Hippocampal formation (tissue), 2 donors: ENCODE results near the gene SHISA5.
A peak's percentile ranks its signal among the peaks of the same experiment; 100 is the strongest.
"Not testable (repeated sequence)": the region's sequence is repeated elsewhere in the genome, so short reads cannot be mapped to it uniquely, and the experiment has no call there.

Experiments used
- DNase-seq, 2 donors: peaks; one replicate each; lab custom pipeline; 2025; lab: John Stamatoyannopoulos, UW

SHISA5 gene, protein sequence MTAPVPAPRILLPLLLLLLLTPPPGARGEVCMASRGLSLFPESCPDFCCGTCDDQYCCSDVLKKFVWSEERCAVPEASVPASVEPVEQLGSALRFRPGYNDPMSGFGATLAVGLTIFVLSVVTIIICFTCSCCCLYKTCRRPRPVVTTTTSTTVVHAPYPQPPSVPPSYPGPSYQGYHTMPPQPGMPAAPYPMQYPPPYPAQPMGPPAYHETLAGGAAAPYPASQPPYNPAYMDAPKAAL

DNA sequence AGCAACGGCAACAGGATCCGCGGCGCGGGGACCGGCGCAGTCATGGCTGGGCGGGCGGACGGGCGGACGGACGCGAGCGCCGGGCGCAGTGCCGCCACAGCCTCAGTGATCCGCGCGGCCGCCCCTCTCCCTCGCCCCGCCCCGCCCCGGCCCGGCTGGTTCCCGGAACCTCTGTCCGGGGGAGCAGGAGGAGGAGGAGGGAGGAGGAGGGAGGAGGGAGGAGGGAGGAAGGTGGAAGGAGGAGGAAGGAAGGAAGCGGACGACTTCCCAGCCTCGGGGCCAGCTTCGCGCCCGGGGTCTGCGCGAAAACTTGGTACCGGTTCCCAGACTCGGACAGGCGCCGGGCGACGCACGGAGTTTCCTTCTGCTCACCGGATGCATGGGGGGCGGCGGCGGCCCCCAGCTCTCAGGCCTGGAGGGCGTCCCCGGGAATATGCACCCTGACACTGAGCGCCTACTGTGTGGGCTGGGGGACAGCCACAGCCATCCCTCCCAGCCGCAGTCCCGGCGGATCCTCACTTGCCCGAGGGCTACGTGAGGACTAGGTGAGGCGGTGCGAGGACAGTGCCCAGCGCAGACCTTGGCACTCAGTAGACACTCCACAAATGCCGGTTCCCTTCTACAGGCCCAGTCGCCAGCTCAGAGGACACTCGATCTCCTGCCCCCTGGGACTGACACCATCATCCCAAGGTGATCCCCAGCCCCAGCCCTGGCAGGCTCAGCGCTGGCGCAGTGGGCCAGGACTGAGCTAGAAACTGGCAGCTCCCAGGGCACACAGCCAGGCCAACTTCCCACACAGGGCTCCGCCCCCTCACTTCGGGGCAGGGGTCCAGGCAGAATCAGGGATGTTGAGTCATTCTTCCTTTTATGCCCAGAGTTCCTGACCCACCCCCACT, at the start of gene SHISA5:
Gene SHISA5 (minus strand): TSS at position 124 of the 896 bp plus-strand sequence. CDS start 80 bp downstream, at position 44.
- peak; percentile 37 to 46 for DNase-seq

DNA sequence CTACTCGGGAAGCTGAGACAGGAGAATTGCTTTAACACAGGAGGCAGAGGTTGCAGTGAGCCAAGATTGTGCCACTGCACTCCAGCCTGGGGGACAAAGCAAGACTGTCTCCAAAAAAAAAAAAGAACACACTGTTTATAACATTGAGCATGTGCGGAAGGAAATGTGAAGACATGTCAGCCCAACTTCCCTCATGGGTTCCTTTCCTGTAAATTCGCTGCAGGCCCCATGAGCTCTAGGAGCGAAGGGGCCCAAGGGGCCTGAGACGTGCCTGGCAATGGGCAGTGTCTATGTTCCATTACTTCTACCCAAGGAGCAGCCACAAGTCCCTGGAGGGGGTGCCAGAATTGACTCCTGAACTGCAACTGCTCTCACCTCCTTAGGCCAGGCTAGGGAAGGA, 49.4 kb upstream of the SHISA5 start:
- DNase-seq: no peak

DNA sequence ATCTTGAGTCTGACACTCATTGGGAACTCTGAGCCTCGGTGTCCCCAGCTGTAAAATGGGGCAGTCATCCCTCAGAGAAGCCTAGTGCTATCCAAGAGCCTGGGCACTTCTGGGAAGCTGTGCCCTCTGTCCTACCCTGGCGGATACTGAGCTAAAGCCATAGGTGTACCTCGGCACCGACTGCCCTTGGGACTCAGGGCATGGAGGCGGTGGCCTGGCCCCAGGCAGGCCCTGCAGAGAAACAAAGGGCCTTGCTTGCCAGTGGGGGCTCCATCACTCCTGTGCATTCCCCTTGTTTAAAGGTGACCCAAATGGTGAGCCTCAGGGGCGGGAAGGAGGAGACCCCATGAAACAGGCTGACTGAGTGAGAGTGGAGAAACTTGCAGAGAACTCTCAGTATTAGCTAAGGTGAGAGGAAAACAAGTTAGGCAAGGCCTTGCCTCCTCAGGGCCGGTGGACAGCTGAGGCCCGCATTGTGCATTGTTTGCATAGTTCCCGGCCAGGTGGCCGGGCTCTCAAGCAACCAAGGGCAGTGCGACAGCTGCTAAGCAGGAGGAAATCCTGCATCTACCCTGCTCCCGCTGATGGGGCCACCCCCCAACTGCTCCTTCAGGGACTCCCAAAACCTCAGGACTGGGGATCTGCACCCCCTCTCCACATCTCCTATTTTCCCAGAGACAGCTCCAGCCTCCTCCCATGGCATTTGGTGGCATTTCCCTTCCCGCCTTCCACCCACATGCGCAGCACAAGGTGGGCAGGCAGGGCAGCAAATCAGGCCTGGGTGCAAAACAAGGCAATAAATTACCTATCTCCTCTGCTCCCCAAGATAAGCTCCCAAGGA, 48.4 kb upstream of the SHISA5 start:
- DNase-seq: no peak

DNA sequence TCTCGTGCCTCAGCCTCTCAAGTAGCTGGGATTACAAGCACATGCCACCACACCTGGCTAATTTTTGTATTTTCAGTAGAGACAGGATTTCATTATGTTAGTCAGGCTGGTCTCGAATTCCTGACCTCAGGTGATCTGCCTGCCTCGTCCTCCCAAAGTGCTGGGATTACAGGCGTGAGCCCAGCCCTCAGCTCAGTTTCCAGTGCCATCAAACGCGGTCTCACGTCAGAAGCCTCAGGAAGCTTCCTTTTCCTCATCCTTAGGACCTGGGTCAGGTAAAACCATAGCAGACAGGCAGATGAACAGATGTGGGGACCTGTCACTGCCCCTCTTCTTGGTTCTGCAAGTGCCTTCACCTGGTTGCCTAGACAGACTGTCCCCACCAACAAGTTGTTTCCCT, 47.7 kb upstream of the SHISA5 start:
- not testable (repeated sequence) for DNase-seq

DNA sequence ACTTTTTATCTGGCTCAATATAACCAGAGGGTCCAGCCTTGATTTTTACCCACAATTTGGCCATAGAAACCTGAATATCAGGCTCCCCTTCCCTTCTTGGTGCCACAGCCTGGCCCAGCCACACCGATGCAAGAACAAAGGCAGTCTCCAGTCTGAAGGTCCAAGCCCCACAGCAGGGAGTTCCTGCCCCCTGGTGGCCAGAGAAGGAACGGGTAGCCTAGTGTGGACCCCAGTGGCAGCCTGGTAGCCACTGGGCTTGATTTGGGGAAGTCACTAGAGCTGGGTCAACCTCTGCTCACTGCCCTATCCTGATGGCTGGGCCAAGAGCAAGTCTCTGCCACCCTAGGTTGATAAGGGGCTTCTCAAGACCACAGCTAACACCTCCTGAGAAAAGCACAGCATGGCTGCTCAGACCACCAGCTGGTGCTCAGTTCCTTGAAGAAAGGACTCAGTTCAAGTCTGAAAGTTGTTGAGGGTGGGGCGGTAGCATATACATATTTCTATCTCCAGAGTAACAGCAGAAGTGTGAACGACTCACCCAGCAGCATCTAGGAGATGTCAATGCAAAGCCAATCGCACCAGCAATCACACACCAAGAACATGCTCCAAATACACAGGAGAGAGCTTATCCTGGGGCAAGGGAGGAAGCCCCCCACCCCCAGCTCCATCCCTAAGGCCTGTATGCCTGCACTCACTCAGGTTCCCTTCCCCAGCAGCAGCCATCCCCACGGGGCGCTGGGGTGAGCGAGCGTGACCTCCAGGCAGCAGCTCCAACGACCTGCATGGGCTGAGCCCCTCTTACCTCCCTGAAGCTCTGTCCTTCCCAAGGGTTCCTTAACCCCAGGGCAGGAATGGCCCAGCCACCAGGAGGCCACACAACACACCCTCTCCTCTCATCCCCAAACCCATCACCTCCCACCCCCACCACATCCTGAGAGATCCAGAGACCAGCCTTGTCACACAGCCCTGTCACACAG, 45.0 kb upstream of the SHISA5 start:
- DNase-seq: peak; percentile 83 to 84

DNA sequence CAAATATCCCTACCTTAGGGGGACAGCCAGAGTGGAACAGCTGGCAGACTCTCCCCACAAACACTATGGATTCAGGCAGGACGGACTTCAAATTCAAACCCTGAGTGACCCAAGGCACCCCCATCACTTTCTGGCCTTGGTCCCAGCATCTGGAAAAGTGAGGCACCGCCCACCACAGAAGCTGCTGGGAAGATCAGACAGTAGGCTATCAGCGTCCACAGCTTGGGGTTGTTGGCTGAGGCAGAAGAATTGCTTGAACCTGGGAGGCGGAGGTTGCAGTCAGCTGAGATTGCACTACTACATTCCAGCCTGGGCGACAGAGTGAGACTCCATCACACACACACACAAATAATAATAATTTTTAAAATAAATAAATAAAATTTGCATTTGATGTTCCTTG, 44.2 kb upstream of the SHISA5 start:
- DNase-seq: no peak

DNA sequence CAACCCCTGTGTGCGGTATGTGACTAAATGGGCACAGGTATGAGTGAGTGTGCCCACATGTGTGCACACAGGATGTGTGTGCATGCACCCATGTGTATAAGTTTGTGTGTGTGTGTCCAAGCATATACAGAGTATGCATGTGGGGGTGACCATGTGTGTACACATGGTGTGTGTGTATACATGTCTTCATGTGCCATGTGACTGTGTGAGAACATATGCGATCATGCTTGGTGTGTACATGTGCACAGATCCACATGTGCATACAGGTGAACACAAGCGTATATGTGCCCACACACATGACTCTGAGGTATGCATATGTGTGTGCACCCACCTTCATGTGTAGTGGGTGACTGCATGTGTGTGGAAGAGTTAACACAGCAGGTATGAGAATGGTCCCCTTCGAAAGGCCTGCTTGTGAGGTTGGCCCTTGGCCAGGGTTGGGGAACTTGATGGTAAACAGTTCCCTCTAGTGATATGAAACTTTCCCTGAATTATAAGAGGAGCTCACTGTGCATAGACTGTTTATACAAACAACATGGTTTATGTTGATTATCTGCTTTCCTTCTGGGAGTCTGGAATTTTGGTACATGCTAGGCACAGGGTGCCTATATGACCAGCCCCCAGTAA, 42.3 kb upstream of the SHISA5 start:
- peak in 1 of 2 donors; percentile 8 for DNase-seq

DNA sequence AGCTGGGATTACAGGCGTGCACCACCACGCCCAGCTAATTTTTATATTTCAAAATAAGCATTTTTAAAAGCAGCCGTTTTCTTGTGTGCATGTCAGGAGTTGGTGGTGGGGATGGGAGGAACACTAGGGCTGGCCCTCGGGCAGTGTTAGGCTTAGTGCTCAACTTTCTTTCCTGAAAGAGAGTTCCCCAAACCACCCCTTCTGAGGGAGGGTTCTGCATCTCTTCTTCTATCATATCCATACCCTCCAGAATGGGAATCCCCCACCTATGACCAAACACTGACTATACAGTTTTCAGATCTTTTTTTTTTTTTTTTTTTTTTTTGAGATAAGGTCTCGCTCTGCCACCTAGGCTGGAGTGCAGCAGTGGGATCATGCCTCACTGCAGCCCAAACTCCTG, 40.2 kb upstream of the SHISA5 start:
- DNase-seq: no peak

DNA sequence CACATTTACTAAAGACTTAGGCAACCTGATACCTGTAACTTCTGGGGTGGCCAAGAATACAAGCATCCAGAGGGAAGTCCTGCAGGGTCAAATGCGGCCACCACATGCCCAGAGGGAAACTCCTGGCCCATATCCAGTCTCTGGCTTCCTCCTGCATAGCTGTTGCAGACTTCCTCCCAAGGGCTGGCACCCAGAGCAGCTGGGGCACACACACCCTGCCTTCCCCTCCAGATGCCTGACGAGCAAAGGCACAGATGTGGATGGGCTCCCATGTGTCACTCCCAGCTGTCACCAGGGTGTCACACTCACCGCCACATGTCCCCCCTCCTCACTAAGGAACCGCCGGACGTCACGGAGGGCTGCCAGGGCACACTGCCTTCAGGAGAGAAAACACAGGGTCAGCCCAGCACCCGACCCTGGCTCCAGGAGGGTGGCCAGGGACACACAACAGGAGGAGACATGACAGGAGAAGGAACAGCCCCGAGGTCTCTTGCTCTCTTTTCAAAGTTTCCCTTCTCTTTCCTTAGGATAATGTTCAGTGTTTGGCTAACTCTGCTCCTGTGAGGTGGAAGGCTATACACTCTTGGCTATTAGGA, 39.4 kb upstream of the SHISA5 start:
- peak in 1 of 2 donors; percentile 45 for DNase-seq

DNA sequence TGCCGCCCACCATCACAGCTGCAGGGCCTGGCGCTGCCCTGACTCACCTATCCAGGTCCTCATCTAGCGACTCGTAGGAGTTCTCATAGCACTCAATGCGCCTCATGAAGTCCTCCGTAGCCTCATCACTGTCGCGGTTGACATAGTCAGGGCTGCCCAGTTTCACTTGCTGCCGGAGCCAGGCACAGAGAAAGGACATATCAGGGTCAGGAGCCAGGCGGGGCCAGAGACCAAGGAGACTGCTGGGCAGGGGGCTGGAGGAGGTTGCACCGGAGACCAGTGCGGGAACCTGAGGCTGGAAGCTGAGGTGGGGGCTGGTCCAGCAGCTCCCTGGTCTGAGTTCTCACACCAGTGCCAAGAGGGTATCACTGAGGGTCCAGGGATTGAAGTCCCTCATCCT, 34.5 kb upstream of the SHISA5 start:
- no peak for DNase-seq

DNA sequence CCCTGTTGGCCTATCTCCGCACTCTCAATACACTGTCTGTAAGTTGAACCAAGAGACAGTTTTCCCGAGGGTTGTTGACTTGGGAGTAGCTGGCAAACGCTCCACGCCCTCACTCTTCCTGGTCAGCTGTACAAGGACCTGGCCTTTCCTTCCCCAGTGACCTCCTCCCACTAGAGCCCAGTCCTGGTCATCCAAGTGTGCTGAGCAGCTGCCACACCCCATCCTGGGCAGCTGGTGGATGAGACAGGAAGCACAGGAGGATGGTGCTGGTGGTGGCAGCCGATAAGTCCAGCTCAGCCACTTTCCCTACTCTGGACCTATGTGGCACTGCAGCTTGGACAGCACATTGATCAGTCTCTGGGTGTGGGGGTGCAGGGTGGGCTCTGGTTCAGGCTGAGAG, 32.8 kb upstream of the SHISA5 start:
- no peak for DNase-seq

DNA sequence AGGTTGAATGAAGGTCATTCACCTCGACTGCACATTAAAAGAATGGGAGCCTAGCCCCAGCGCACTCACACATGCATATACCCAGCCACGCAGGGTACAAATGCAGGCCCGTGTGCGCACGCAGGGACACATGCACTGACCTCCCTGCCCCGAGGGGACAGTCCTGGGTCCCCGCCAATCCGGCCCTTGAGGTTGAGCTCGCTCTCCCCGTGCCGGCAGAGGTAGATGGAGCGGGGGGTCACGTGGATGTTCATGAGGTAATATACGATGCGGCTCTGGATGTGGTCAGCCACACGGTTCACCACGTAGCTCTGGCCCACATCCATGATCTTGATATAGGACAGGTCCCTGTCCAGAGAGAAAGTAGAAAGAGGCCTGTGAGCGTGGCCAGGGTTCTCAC, 32.1 kb upstream of the SHISA5 start:
- no peak for DNase-seq

DNA sequence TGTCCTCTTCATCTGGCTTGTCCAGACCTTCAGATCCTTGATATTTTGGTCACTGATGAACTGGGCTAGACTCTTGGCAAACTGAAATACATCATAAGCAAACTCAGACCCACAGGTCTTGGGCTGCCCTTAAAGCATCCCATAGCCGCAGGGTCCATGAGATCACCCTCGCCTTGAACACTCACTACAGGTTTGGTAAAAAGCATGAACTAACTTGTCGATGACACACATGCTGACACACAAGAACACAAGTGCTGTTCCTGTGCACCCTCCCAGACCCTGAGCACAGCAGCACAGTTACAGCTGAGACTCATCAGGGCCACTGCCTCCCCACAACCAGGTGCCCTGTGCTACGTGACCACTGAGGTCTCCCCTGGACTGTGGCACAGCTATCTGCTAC, 31.6 kb upstream of the SHISA5 start:
- DNase-seq: no peak

DNA sequence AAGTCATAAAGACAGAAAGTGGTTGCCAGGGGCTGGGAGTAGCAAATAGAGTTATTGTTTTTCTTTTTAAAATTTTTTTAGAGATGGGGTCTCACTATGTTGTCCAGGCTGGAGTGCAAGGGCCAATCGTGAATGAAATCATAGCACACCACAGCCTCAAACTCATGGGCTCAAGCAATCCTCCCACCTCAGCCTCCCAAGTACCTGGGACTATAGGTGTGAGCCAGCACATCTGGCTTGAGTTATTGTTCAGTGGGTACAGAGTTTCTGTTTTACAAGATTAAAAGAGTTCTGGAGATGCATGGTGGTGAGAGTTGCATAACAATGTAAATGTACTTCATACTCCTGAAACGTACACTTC, 29.0 kb upstream of the SHISA5 start:
- no peak for DNase-seq

DNA sequence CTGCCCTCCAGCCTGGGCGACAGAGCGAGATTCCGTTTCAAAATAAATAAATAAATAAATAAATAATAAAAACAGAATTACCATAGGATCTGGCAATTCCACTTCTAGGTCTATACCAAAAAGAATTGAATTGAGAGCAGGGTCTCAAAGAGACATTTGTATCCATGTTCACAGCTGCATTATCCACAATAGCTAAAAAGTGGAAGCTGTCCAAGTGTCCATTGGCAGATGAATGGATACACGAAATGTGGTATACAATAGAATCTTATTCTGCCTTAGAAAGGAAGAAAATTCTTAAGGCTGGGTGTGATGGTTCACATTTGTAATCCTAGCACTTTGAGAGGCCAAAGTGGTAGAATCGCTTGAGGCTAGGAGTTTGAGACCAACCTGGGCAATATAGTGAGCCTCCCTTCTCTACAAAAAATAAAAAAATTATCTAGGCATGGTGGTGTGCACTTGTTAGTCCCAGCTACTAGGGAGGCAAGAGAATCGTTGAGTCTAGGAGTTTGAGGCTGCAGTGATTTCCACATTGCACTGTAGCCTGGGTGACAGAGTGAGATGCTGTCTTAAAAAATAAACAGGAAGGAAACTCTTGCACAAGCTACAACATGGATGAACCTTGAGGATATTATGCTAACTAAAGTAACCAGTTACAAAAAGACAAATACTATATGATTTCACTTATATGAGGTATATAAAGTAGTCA, 28.4 kb upstream of the SHISA5 start:
- DNase-seq: peak; percentile 9 to 84

DNA sequence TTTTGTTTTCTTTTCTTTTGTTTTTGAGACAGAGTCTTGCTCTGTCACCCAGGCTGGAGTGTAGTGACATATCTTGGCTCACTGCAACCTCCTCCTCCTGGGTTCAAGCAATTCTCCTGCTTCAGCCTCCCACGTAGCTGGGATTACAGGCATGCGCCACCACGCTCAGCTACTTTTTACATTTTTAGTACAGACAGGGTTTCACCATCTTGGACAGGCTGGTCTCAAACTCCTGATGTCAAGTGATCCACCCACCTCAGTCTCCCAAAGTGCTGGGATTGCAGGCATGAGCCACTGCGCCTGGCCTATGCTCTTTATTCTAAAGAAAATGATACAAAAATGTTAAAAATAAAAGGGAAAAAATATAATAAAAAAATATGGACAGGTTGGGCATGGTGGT, 26.7 kb upstream of the SHISA5 start:
- DNase-seq: not testable (repeated sequence)

DNA sequence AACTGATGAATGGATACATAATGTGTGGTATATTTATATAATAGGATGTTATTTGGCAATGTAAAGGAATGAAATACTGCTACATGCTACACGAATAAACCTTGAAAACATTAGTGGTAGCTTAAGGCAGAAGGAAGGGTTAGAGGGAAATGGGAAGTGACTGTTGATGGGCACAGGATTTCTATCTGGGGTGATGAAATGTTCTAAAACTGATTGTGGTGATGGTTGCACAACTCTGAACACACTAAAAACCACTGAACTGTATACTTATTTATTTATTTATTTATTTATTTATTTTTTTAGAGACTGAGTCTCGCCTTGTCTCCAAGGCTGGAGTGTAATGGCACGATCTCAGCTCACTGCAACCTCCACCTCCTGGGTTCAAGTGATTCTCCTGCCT, 24.8 kb upstream of the SHISA5 start:
- no peak for DNase-seq

DNA sequence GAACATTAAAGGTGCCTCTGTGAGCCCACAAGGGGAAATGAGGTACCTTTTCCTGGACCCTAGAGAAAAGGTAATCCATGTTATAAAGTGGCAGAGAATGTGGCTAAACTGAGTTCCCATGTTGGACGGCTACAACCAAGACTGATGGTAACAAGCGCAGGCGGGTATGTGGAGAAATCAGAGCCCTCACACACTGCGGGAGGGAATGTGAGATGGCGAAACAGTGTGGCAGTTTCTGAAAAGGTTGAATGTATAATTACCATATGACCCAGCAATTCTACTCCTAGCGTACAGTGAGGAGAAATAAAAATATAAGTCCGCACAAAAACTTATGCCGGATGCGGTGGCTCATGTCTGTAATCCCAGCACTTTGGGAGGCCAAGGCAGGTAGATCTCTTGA, 24.1 kb upstream of the SHISA5 start:
- DNase-seq: no peak

DNA sequence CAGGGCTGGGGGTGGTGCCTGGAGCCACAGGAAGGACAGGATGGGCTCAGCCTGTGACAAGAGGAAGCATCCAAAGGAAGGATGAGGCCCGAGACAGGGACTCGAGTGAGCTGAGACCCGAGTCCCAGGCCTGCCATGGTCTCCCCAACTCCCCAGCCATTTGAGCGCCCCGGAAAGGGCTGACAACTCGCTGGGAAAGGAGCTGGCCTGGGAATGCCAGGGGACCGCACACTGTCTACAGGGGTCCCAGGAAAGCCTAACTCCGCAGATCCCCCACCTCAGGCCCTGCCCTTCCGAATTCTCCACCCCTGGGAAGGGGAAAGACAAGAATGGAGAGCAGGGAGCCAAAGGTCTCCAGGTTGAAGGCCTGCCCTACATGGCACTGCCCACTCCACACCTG, 21.0 kb upstream of the SHISA5 start:
- DNase-seq: no peak

DNA sequence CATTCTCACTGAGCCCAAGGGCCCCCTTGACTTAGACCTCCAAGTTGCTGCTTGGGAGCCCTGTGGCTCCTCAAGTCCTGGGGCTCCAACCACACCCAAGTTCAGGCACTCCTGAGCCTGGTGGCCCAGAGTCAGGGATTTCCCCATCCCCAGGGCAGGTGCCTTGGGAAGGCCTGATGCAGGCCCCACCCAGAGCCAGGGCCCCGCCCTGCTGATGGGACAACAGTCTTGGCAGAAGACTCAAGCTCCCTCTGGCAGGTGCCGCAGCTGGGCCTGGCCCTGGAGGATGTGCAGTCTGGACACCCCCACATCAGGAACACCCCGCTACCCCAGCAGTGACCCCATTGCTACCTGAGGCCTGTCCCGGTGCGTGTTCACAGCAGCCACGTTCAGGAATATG, 17.7 kb upstream of the SHISA5 start:
- no peak for DNase-seq
